D341Med (cell line): ENCODE data around the gene ARNT2.

Experiments
- DNase-seq: peaks from one replicate; pipeline ENCODE4 v3.0.0; 2012; ENCODE audit warnings: low spot score

ARNT2 gene

DNA sequence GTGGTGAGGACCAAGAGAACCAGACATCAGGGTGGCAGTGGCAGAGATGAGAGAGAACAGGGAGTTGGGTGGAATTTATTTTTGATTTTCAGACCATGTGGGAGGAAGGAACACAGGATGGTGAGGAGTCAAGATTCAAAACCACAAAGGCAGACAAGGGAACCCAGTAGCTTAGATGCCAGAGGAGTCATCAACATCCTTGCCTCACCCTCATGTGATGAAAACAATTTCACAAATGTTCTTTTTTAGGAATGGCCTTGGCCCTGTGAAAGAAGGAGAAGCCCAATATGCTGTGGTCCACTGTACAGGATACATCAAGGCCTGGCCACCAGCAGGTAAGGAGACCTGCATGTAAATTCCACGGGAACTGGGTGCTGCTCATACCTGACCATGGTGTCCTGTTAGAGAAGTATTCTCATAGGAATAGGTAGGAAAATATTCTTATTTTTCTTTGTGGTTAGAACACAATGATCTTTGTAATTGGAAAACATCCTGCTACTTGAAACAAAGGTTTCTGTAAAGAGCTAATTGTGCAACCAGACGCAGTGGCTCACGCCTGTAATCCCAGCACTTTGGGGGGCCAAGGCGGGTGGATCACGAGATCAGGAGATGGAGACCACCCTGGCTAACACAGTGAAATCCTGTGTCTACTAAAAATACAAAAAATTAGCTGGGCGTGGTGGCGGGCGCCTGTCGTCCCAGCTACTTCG is 110.0 kb downstream of the ARNT2 start:
- no peak for DNase-seq

DNA sequence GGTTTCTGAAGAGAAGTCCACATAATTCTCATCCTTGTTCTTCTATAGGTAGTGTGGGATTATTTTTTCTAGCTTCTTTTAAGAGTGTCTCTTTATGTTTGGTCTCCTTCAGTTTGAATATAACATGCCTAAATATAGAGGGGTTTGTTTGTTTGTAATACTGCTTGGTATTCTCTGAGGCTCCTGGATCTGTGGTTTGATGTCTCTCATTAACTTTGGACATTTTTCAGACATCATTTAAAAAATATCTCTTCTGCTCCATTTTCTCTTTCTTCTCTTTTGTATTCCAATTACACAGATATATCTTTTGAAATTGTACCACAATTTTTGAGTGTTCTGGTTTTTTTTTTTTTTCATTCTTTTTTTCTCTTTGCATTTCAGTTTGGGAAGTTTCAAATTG is 113.1 kb downstream of the ARNT2 start:
- DNase-seq, result no peak

DNA sequence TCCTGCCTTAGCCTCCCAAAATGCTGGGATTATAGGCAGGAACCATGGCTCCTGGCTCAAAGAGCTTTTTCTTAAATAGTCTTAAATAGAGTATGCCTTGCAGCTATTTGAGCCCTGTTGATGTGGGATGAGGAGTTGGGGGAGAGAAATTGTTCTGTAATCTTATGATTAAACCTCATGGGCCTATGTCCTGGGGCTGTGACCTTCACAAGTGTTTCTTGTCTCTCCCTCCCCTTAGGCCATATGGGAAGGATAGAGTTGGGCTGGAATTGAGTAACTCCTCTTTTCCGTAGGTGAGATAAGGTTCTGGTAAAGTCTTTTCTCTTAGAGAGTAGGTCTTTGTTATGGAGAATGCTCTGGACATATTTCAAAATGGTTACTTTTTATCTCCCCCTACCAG is 114.3 kb downstream of the ARNT2 start:
- no peak for DNase-seq

DNA sequence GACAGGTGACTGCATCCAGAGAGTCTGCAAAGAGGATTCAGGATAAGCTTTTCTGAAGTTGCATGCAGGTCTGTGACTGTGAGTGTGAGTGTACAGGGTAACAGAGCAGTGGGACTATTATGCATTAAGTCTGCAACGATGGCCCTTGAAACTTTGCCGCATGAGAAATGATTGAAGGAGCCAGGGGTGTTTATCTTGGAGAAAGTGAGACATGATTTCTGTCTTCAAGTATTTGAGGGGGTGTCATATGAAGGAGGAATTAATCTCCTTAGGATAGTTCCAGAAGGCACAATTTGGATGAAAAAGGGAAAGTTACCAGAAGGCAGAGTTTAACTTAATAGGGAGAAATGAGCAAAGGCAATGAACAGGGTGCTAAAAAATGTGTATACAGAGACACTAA is 119.6 kb downstream of the ARNT2 start:
- no peak for DNase-seq

DNA sequence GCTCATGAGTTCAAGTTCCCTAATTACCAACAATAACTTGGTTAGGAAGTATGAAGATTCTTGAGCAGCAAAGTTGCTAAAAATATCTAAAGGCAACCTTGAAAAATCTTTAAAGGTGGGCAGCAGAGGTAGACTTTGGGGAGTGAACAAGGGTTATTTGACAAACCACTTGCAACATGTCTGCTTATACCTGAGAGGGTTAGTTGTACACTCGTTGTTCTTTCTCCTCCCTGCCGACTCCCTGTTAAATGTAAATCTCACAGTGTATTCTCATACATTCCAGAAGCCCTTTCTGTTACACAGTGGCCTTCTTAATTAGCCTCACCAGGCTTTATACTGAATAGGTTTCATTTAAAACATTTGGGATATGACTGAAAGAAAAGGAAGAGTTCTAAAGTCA is 121.7 kb downstream of the ARNT2 start:
- DNase-seq, result no peak

DNA sequence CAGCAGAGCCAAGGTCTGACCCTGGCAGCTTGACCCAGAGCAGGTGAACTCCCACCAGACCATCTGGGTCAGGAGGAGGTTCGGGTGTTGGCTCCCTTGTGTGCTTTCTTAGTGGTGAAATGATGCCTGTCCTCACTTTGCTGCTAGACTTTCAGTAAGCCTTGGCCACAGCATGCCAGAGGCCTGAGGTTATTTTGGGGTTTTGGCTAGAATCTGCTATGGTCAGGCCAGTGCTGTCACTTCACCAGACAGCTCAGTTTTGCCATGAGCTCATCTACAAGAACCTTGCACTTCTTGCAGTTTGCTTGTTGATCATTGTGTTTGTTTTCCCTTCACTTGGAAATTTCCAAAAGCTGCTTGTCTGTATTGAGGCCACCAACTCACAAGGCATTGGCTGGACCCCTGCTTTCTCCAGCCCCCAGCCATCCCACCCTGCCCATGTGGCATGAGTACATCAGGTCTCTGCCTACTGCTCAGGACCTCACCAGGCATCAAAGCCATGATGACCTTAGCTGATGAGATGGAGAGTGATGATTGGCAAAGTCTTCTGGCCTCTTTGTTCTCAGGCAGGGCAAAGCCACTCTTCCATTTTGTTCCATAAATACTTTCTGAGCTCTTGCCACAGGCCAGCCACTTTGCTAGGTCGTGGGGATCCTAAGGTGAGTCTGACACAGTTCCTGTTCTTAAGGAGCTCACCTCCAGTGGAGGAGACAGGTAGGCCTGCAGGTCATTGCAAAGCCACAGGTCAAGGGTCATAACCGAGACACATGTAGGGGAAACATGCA is 122.6 kb downstream of the ARNT2 start:
- no peak for DNase-seq

DNA sequence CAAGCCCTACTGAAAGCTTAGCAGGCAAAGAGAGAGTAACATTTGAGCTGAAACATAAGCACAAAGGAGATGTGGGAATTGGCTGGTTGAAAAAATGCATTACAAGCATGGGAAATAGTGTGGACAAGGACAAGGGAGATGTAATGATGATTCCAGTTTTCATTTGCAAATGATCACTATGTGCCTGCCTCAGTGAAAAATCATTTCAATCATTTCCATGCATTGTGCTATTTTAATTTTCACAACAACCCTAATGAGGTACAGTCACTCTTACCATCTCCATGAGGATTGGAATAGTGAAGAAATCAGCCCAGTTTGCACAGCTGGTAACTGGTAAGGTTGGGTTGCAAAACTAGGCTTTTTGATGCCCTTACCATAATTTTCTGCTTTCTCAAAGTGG is 123.2 kb downstream of the ARNT2 start:
- no peak for DNase-seq

DNA sequence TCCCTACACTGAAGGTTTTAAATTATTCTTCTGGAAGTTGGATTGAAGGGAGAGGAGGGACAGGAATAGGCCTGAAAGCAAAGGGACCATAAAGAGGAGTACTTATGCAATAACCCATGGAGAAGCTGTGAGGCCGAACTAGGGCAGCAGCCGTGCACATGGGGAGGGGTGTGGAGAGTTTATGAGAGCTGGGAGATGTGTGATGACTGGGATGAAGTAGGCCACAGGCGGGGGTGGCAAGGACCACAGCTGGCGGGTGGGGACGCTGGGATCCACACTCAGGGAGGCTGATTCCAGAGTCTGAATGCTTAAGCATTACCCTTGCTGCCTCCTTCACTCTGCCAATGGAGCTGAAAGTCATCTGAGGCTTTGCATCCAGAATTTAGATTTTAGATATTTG is 123.8 kb downstream of the ARNT2 start:
- DNase-seq, result no peak

DNA sequence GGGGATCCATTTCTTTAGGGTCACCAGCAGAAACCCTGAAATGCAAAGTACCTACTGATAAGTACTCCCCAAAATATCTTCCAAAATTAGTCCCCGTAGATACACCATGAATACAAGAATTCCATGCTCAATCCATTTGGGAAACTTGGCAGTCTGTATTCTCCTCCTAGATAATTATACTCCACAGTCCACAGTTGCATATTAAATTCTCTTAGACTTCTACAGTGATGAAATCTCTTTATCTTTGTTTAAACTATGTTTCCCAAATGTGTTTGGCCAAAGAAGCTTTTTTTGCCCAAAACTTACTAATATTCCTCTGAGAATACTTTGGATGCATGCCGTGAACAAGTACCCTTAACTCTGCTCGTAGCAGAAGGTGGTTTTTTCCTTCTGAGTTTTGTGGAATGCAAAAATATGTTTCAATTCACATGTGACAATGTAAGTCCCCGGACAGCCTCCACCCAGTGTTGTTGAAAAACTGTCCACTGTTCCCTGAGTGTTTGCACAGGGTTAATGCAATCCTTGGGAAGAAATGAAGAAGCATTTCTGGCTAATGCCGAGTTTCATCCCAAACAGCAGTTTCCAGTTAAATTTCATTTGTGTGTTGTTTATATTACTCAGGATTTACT is 126.7 kb downstream of the ARNT2 start:
- DNase-seq, result no peak

DNA sequence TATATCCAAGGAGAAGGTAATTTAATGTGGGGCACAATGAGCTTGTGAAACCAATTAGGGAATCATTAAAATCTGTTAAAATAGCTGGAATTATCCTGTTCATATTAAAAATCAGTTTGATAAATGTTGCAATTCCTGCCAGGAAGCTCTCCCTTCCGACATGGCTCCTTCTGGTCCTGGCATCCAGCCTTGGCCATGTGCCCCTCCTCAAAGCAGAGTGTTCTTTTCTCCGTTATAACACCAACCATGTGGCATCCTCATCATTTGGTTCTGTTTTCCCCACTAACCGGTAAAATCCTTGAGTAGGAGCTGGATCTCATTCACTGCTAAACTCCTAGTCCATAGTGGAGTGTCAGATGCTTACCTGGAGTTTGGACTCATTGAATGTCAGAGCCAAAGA is 127.2 kb downstream of the ARNT2 start:
- no peak for DNase-seq

DNA sequence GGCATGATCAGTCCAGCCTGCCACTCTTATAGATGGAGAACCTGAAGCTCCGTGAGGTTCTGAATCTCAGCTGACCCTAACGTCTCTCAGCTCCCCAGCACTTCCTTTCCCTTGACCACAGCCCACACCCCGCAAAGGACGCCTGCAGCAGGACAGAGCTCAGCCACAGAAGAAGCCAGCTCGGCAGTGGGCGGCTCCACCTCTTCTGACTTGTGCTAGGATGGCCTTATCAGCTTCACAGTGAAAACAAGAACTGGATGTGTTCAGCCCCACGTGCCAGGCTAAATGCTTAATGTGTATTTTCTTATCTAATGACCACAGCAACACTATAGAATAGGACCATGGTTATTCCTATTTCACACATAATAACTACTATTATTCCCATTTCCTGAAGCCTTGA is 127.6 kb downstream of the ARNT2 start:
- DNase-seq, result no peak

DNA sequence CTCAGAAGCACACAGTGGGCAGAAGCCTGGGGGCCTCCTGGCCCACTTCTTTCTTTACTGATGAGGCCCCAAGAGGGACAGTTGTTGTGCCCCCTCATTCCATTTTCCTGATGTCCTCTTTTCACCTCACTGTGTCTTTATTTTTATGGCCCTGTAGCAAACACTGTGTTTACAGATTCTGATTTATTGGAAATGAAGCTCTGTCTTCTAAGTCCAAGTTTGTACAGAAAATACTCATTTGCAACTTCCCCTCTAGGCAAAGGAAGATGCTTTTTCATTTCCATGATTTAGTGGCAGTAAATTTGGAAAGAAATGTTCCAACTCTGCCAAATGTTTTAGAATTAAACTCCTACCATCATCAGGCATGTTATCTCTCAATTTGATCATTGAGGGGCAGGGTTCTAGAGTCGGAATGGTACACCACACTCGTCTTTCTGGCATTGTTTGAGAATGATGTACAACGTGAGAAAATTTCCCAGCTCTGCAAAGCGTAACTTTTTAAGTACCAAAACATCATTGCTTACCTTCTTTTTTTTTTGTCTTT is 129.7 kb downstream of the ARNT2 start:
- DNase-seq, result no peak

DNA sequence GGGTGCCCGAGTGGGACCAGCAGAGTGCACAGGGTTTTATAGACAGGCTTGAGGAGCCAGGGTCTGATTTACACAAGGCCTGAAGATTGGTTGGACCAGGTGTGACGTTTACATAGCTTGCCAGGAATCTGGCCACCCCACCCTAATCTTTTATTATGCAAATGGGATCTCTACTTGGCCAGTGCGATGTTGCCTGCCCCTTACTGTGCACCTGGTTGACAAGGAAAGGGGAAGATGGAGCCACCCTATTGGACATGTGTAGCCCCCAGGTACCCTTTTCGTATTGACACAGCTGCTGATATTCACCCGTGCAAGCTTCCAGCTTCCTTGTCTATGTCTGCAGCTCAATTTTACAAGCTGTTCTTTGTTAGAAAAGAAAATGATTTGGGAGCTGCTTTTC is 132.0 kb downstream of the ARNT2 start:
- DNase-seq, result no peak

DNA sequence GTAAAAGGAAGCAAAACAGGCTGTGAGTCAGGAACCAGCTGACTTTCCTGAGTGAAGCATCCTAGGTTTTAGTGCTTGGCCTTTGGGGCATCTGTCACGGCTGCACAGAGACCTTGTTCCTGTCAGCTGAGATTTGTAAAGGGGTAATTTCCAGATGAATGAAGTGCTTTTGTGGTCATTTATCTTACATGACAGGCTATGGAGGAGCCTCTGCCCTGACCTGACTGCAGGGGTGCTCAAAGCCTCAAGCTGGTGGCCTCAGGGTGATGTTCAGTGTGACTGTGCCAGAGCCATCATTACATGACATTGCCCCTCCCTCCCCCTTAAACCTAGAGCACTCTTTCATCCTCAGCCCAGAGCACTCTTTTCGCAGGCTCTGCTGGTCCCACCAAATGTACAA is 132.5 kb downstream of the ARNT2 start:
- DNase-seq, result no peak

DNA sequence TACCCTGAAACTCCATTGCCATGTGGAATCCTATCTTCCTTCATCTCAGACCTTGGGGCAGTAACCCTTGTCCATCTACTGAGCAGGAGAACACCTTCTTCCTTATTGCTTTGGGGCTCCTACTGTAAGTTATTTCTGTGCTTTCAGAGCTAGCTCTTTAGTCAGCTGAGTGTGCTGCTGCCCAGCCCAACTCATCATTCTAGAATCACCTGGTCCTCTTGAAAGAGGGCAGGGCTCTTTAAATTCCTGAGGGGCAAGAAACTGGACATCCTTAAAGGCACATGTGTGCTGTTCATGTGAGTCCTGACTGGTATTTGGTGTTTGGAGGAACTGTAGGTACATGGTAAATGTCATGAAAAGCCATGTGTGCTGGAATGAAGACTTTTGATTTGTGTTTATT is 140.9 kb downstream of the ARNT2 start:
- no peak for DNase-seq

DNA sequence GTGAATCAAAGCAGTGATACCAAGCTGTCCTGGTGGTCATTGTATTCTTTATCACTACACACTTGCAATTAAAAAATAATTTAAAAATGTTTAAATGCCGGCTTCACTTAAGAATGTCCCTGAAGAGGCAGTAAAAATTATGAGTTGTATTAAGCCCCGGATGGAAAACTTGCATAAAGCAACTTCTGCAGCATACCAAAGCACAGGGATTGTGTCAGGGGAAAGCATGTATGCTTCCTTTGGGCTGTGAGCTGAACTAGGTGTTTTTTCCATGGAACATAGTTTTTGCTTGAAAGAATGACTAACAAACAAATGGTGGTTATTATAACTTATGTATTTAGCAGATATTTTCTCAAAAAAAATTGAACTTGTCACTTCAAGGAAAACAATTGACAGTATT is 143.1 kb downstream of the ARNT2 start:
- no peak for DNase-seq

DNA sequence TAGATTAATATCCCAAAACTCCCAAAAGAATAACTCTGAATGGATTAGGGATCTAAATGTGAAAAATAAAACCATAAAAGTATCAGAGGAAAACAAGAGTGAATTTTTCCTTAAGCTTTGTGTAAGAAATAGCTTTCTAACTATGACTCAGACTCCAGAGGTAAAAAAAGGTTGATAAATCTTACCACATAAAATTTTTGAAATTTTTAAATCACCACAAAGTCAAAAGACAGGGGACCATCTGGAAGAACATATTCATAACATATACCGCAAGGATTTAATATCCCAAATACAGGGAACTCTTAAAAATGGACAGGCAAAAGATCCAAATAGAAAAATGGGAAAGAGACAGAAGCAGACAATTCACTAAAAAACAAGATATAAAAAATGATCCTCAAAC is 145.0 kb downstream of the ARNT2 start:
- no peak for DNase-seq

DNA sequence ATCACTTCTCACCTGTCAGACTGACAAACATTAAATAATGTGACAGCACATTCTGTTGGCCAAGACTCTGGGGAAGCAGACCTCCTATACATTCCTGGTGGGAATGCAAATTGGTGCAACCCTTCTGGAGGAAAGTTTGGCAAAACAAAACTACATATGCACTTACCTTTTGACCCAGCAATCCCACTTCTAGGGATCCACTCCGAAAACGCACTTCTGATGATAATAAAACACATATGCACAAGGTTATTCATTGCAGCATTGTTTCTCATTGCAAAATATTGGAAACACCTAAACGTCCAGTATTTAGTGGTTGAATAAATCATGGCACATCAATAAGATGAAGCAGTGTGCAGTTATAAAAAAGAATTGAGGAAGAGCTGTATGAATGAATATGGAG is 145.5 kb downstream of the ARNT2 start:
- no peak for DNase-seq

DNA sequence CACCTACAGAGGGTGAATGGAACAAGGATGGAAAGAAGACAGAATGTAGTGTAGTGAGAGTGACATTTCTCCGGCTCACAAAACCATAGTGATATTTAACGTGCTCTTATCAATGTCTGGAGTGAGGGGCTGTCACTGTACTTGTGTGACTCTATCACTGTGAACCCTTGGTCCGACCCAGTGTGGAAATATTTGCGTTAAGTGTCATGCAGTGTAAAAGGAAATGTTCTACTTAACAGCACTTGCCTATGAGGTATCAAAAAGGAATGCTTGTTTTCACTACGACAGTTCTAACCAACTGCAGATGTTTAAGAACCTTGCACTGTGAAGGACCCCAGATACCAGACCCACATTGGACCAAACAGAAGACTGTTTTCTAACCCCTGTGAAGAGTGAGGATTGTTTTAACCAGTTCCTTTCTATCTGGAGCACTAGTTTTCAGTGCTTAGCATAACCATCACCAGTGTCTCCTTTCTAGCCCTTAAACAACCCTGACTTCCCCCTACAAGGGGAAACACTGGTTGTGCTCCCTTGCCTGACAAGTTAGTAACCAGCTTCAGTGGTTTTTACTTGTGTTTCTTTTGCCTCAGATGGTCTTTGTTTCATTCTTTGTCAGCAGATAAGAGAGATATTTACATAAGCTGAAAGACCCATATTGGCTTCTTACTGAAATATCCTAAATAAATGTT is 146.2 kb downstream of the ARNT2 start:
- DNase-seq, result no peak

DNA sequence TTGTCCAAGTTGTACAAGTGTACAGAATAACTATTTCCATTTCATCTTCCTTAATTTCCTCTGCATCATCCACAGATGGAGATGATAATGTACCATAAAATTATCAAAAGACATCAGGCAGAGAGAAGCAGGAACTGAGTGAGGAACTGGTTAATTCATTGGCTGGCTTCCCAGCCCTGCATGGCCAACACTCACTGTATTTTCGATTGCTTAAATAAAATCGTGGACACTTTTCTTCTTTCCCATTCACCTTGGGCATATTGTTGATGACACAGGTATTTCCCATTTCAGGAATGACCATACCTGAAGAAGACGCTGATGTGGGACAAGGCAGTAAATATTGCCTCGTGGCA is 146.7 kb downstream of the ARNT2 start:
- DNase-seq, result no peak

DNA sequence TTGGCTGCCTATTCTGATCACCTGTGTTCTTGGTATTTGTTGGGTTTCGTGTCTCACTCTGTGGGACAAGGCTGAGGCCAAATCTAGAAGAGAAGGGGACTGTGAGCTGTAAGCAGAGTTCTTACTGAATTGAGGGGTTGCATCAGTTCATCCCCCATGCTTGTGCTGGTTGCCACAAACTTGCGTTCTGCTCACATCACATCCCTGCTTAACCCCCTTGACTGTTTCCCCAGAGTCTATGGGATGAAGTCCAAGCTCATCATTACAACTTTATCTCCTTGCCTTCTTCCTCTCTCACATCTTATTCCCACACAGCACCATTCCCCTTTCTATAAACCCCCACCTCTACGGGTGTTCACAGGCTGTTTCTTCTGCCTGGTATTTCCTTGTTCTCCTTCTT is 147.2 kb downstream of the ARNT2 start:
- no peak for DNase-seq

DNA sequence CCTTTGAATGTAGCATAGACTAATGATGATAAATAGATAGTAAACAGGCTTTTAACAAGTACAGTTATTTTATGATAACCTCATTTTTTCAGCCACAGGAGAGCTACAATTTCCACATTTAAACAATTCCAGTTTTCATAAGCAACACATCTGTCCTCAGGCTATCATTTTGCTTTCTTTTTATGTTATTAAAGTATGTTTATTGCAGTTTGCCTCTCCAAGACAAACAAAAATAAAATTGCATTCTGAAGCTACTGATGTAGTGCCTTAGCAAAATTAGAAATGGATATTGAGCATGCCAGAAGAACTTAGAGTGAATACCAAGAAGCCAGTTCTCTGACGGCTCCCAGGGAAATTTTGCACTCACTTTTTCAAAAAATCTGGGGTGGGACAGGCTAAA is 150.4 kb downstream of the ARNT2 start:
- DNase-seq, result no peak
